ENCODE measurements around the gene RPL27. TPM values are rescaled to one million over a fixed set of nuclear protein-coding genes. Genes with fewer than 3 reads are reported as not detected.

RPL27 gene
- total RNA-seq, 1 donor from 2014 or later: 738 TPM

DNA sequence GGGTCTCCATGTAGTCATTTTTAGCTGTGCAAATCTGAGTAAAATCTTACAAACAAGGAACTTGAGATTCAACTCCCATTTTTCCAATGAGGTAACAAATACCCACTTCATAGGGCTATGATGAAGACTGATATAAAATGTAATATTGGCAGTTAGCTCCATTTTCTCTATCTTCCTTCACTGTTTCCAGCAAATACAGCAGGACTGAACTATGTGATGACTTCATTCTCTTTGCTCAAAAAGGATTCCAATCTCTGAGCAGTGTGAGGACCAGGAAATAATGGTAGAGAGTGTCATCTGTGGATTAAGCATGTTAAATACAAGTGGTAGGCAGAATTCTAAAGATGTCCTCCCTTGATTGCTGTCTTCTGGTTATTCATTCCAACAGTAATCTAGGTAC, 45.1 kb downstream of the RPL27 start:
- no peak for DNase-seq (ENCODE audit: low spot score)
- Mint-ChIP-seq H3K9me3 (ENCODE audit: low read depth) (no peaks in the 10 kb centered on the region), H3K36me3 (ENCODE audit: low read depth) (no peaks in the 10 kb centered on the region), H3K4me3 (ENCODE audit: unreplicated experiment) (no peak overlapping the region), H3K27me3 (ENCODE audit: low read depth) (no peaks in the 10 kb centered on the region), H3K4me1 (ENCODE audit: low read depth) (no peaks in the 10 kb centered on the region), H3K27ac (ENCODE audit: unreplicated experiment) (no peak overlapping the region)
- TF ChIP-seq, protein P1, sequence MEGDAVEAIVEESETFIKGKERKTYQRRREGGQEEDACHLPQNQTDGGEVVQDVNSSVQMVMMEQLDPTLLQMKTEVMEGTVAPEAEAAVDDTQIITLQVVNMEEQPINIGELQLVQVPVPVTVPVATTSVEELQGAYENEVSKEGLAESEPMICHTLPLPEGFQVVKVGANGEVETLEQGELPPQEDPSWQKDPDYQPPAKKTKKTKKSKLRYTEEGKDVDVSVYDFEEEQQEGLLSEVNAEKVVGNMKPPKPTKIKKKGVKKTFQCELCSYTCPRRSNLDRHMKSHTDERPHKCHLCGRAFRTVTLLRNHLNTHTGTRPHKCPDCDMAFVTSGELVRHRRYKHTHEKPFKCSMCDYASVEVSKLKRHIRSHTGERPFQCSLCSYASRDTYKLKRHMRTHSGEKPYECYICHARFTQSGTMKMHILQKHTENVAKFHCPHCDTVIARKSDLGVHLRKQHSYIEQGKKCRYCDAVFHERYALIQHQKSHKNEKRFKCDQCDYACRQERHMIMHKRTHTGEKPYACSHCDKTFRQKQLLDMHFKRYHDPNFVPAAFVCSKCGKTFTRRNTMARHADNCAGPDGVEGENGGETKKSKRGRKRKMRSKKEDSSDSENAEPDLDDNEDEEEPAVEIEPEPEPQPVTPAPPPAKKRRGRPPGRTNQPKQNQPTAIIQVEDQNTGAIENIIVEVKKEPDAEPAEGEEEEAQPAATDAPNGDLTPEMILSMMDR (IDR thresholded peaks at IDR 0.05): no peak

- no peaks in the 10 kb centered on the region for H3K36me3 Mint-ChIP-seq (ENCODE audit: low read depth)
- no peaks in the 10 kb centered on the region for H3K27me3 Mint-ChIP-seq (ENCODE audit: low read depth)
- H3K4me3 Mint-ChIP-seq (ENCODE audit: unreplicated experiment): no peak overlapping the region
- no peak for DNase-seq (ENCODE audit: low spot score)
- no peak overlapping the region for H3K27ac Mint-ChIP-seq (ENCODE audit: unreplicated experiment)
- no peaks in the 10 kb centered on the region for H3K4me1 Mint-ChIP-seq (ENCODE audit: low read depth)
- H3K9me3 Mint-ChIP-seq (ENCODE audit: low read depth): no peaks in the 10 kb centered on the region
- TF ChIP-seq, protein P1 (IDR thresholded peaks at IDR 0.05): no peak
These were observed 45.8 kb downstream of the RPL27 start for GRCh38 chr17:43044024-43044423.

DNA sequence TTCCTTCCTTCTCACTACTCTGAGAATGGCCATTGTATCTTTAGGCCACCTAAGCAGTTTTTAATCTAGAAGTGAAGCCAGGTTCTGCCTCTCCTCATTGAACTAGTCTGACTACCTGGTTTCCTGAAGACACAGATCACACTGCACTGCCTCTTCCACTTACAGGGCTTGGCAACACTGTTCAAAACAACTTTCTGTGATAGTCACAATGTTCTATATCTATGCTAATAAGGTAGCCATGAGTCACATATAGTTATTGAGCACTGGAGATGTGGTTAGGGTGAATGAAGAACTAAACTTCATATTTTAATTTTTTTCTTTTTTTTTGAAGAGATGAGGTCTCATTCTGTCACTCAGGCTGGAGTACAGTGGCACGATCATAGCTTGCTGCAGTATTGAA, 53.8 kb downstream of the RPL27 start:
- H3K4me1 Mint-ChIP-seq (ENCODE audit: low read depth): no peaks in the 10 kb centered on the region
- no peak overlapping the region for H3K4me3 Mint-ChIP-seq (ENCODE audit: unreplicated experiment)
- H3K27ac Mint-ChIP-seq (ENCODE audit: unreplicated experiment): no peak overlapping the region
- peaks cover 6% of the 10 kb centered on the region for H3K36me3 Mint-ChIP-seq (ENCODE audit: low read depth)
- DNase-seq (ENCODE audit: low spot score): no peak
- no peaks in the 10 kb centered on the region for H3K9me3 Mint-ChIP-seq (ENCODE audit: low read depth)
- H3K27me3 Mint-ChIP-seq (ENCODE audit: low read depth): no peaks in the 10 kb centered on the region
- TF ChIP-seq, protein P1 (IDR thresholded peaks at IDR 0.05): no peak

Other genes starting within 250 kb of the RPL27 start
- gene RAMP2, start 237.2 kb upstream of the RPL27 start, total RNA-seq: 0.63 to 4.9 TPM (median 3.9 TPM) in 3 replicates
- 52.5 to 63.9 TPM (median 55.1 TPM) in 3 replicates for gene VPS25, start 225.0 kb upstream of the RPL27 start, total RNA-seq
- 0.26 to 0.32 TPM in 2 of 3 replicates, not detected in the other for gene WNK4, start 217.8 kb upstream of the RPL27 start, total RNA-seq
- gene COA3, start 199.7 kb upstream of the RPL27 start, total RNA-seq: 38.7 to 49.1 TPM (median 39.5 TPM) in 3 replicates
- gene CNTD1, start 199.6 kb upstream of the RPL27 start, total RNA-seq: 0.60 TPM in 1 of 3 replicates, not detected in the others
- 55.3 to 71.6 TPM (median 60.5 TPM) in 3 replicates for gene BECN1, start 174.1 kb upstream of the RPL27 start, total RNA-seq
- gene PSME3, start 165.0 kb upstream of the RPL27 start, total RNA-seq: 99.7 to 117 TPM (median 111 TPM) in 3 replicates
- 1.4 to 2.2 TPM (median 1.4 TPM) in 3 replicates for gene AOC2, start 153.8 kb upstream of the RPL27 start, total RNA-seq
- 0.53 to 17.4 TPM (median 15.5 TPM) in 3 replicates for gene AOC3, start 147.2 kb upstream of the RPL27 start, total RNA-seq
- gene G6PC1, start 97.6 kb upstream of the RPL27 start, total RNA-seq: not detected in 3 replicates
- 39.1 to 44.4 TPM (median 44.0 TPM) in 3 replicates for gene AARSD1, start 34.0 kb upstream of the RPL27 start, total RNA-seq
- 1.2 to 5.7 TPM (median 3.9 TPM) in 3 replicates for gene PTGES3L, start 18.3 kb upstream of the RPL27 start, total RNA-seq
- 11.2 to 13.1 TPM (median 11.3 TPM) in 3 replicates for gene RUNDC1, start 17.9 kb upstream of the RPL27 start, total RNA-seq
- 9.0 to 20.9 TPM (median 12.8 TPM) in 3 replicates for gene IFI35, start 8.4 kb downstream of the RPL27 start, total RNA-seq
- gene VAT1, start 24.0 kb downstream of the RPL27 start, total RNA-seq: 290 to 589 TPM (median 567 TPM) in 3 replicates
- 0.73 to 1.5 TPM (median 1.1 TPM) in 3 replicates for gene RND2, start 26.8 kb downstream of the RPL27 start, total RNA-seq
- gene BRCA1, start 126.9 kb downstream of the RPL27 start, total RNA-seq: 4.3 to 13.5 TPM (median 4.8 TPM) in 3 replicates
- gene NBR1, start 172.8 kb downstream of the RPL27 start, total RNA-seq: 62.7 to 70.9 TPM (median 63.3 TPM) in 3 replicates
- 12.0 to 18.3 TPM (median 16.4 TPM) in 3 replicates for gene TMEM106A, start 213.5 kb downstream of the RPL27 start, total RNA-seq
- gene CCDC200, start 230.2 kb downstream of the RPL27 start, total RNA-seq: not detected in 3 replicates
- gene RNU2-1, start 235.6 kb downstream of the RPL27 start, total RNA-seq: 2,934 to 3,390 TPM (median 3,124 TPM) in 3 replicates

Measured in chondrocyte (in vitro differentiated cells).